K562 (cell line): ENCODE results near the gene NETO1. TPM values are rescaled to one million over a fixed set of nuclear protein-coding genes. Genes with fewer than 3 reads are reported as not detected.

Source experiments
- ATAC-seq: fragments of 200-7000 bp; cut with Tn5 transposase; 3 replicates; pipeline ENCODE4 v1.9.1; 2020; ENCODE audit warnings: moderate library complexity
- BruUV-seq: library from RNA; stranded (reverse); fragments of 400-500 nt; replicated peaks from 2 replicates; lab custom pipeline; 2021; lab: Mats Ljungman, UMichigan
- CTCF ChIA-PET: fragments of 300-600 bp; formaldehyde crosslinking; extraction: SDS; loops from one replicate; lab custom pipeline; 2021; ENCODE audit warnings: low intra/inter-chr PET ratio; lab: Yijun Ruan, JAX
- POLR2A ChIA-PET: fragments of 300-600, 350-650 bp; sonication (Branson Sonifier 250); formaldehyde crosslinking; extraction: SDS; loops from one replicate; lab custom pipeline; 2021; ENCODE audit warnings: antibody characterized with exemption, inconsistent platforms; lab: Yijun Ruan, JAX
- DNase-seq, 4 experiments: peaks; one replicate each; pipeline versions ENCODE4 v3.0.0 to v3.0.0-alpha.2; 2011 to 2018; ENCODE audit warnings: low spot score in 3 of 4, mixed read lengths in 3 of 4; ENCODE audit errors: extremely low read depth in 1 of 4
- FAIRE-seq: peaks from 2 replicates; lab custom pipeline; 2011; peaks lifted over from hg19 to GRCh38; lab: Jason Lieb, UNC
- H2AFZ ChIP-seq: 2 replicates; pipeline ENCODE4 v1.6.0; 2011; ENCODE audit warnings: low read depth, low read length, control low read depth, inconsistent platforms
- H3K27ac ChIP-seq: fragments of 200-600 bp; 3 replicates; pipeline ENCODE4 v1.8.0; 2011; ENCODE audit warnings: low read depth, mild to moderate bottlenecking, control low read depth, inconsistent platforms, low read length, moderate library complexity, mixed read lengths; ENCODE audit errors: extremely low read depth
- H3K27me3 ChIP-seq, 2 experiments: fragments of 300-600 bp in 1 of 2; 2 replicates in 1 of 2; 3 replicates in 1 of 2; pipeline versions ENCODE4 v1.6.0 to v1.8.0; 2011; ENCODE audit warnings: inconsistent platforms in 2 of 2, low read length in 2 of 2, mild to moderate bottlenecking in 1 of 2, mixed read lengths in 1 of 2, moderate library complexity in 1 of 2; ENCODE audit not compliant: control insufficient read depth in 2 of 2, insufficient read depth in 2 of 2
- H3K36me3 ChIP-seq: fragments of 300-600 bp; 3 replicates; pipeline ENCODE4 v1.8.0; 2011; ENCODE audit warnings: mild to moderate bottlenecking, low read length, inconsistent platforms; ENCODE audit not compliant: control insufficient read depth, insufficient read depth
- H3K4me1 ChIP-seq, 2 experiments: fragments of 200-600 bp in 1 of 2; replicated peaks in 1 of 2; 2 replicates in 1 of 2; 3 replicates in 1 of 2; pipeline versions ENCODE4 v1.5.1 to v1.8.0; 2011; ENCODE audit warnings: inconsistent platforms in 2 of 2, low read length in 2 of 2, mild to moderate bottlenecking in 1 of 2, mixed read lengths in 1 of 2, moderate library complexity in 1 of 2; ENCODE audit not compliant: control insufficient read depth in 2 of 2, insufficient read depth in 2 of 2
- H3K4me2 ChIP-seq: 2 replicates; pipeline ENCODE4 v1.6.1; 2011; ENCODE audit warnings: low read length, control low read depth, inconsistent platforms, mixed read lengths; ENCODE audit not compliant: insufficient read depth
- H3K4me3 ChIP-seq: fragments of 200-600 bp; sonication (generic), shearing (Covaris generic); 2 replicates; pipeline ENCODE4 v1.5.1; 2016; ENCODE audit warnings: control low read depth, inconsistent platforms
- H3K79me2 ChIP-seq: fragments of 200-600 bp; 3 replicates; pipeline ENCODE4 v1.8.0; 2011; ENCODE audit warnings: low read length, inconsistent platforms; ENCODE audit not compliant: control insufficient read depth, insufficient read depth
- H3K9ac ChIP-seq, 2 experiments: 2 replicates each; pipeline versions ENCODE4 v1.6.0 to v1.6.1; 2011; ENCODE audit warnings: low read depth in 2 of 2, low read length in 2 of 2, control low read depth in 1 of 2, inconsistent platforms in 1 of 2, mild to moderate bottlenecking in 1 of 2, mixed read lengths in 1 of 2; ENCODE audit not compliant: insufficient read depth in 1 of 2
- H3K9me1 ChIP-seq: one replicate; pipeline ENCODE4 v1.6.0; 2011; ENCODE audit warnings: inconsistent platforms, mild to moderate bottlenecking, low read length, moderate library complexity; ENCODE audit not compliant: control insufficient read depth, insufficient read depth
- H3K9me3 ChIP-seq: replicated peaks from 2 replicates; pipeline ENCODE4 v1.5.1; 2011; ENCODE audit warnings: low read depth, low read length, inconsistent platforms; ENCODE audit not compliant: control insufficient read depth, insufficient read depth
- H4K20me1 ChIP-seq: replicated peaks from 2 replicates; pipeline ENCODE4 v1.6.1; 2011; ENCODE audit warnings: low read length, inconsistent platforms, mixed read lengths; ENCODE audit not compliant: control insufficient read depth, insufficient read depth
- CREB1 ChIP-seq, 2 experiments: sonication (generic) in 1 of 2; formaldehyde crosslinking in 1 of 2; IDR thresholded peaks; 2 replicates each; pipeline versions ENCODE4 v1.6.1 to v1.8.0; 2012 to 2022; ENCODE audit warnings: inconsistent platforms in 1 of 2, mild to moderate bottlenecking in 1 of 2, missing genetic modification reagents in 1 of 2, moderate library complexity in 1 of 2
- ZFX ChIP-seq: sonication (generic); formaldehyde crosslinking; IDR thresholded peaks from 2 replicates; pipeline ENCODE4 v1.8.0; 2022; ENCODE audit warnings: mild to moderate bottlenecking, missing genetic modification reagents, moderate library complexity
- ZNF184 ChIP-seq: sonication (generic); formaldehyde crosslinking; IDR thresholded peaks from 2 replicates; pipeline ENCODE4 v1.5.0; 2020; ENCODE audit warnings: missing genetic modification reagents
- WGBS: fragments of 100-300 bp; shearing (Covaris generic); methylation state at CpG from one replicate; pipeline ENCODE4 v1.1.6; 2016; ENCODE audit warnings: low coverage, mixed read lengths; ENCODE audit not compliant: insufficient coverage; ENCODE audit errors: missing lambda C conversion rate; 5-methylcytosine and 5-hydroxymethylcytosine counted together
- in situ Hi-C: fragments of 300-500 bp; cut with MboI; formaldehyde crosslinking; loops from 4 replicates; pipeline ENCODE4 v1.15.0; 2018; ENCODE audit warnings: inconsistent platforms, mixed read lengths
- intact Hi-C: fragments of 100-400 bp; cut with micrococcal nuclease; formaldehyde crosslinking; loops from 2 replicates; pipeline ENCODE4 v1.14.2; 2022
- polyA plus RNA-seq, 8 experiments: library from polyadenylated mRNA; depleted of rRNA in 4 of 8; stranded (reverse) in 5 of 8; unstranded in 3 of 8; fragments of >200 nt; fragmentation: Nextera tagmentation in 2 of 8; fragmentation: Illumina TruSeq in 1 of 8; extraction: Ambion mirVana in 2 of 8; extraction: Trizol in 1 of 8; gene quantifications; 2 replicates each; pipeline versions ENCODE4 v1.2.1 to v1.2.3, GENCODE V29; 2011 to 2014; ENCODE audit warnings: inconsistent platforms in 1 of 8, missing spikeins in 1 of 8
- total RNA-seq, 7 experiments: library from RNA; depleted of rRNA in 6 of 7; stranded (reverse); fragments of >200 nt in 6 of 7; fragmentation: Illumina TruSeq in 2 of 7; extraction: Trizol in 2 of 7; gene quantifications; 2 replicates each; pipeline versions ENCODE4 v1.2.1 to v1.2.3, GENCODE V29; 2011 to 2021; ENCODE audit warnings: low replicate concordance in 1 of 7

NETO1 gene
- total and polyA plus RNA-seq, 9 of the 15 experiments (the other 6 are each of a cell fraction or from before 2014, with no cell fraction given): not detected

DNA sequence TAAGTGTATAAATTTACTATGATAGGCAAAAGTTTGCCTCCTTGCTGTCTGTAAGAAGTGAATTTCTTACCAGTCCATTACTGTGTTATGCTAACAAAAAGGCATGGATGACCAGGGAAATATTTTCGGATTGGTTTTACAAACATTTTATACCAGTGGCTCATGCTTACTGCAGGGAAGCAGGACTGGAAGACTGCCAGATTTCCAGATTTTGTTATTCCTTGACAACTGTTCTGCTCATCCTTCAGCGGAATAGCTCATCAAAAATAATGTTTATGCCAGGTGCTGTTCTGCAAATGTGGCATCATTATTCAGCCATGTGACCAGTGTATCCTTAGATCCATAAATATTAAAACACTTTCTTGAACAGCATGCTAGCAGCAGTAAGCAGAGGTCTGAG, 40.4 kb upstream of the NETO1 start:
- intact Hi-C loops (no loop called here), in situ Hi-C loops (no loop called here)
- no peak for FAIRE-seq
- H3K4me1 ChIP-seq: no peaks in the 10 kb centered on the region
- no peak overlapping the region for H3K9ac ChIP-seq
- H3K4me3 ChIP-seq: no peak overlapping the region
- H3K36me3 ChIP-seq: no peaks in the 10 kb centered on the region
- no peaks in the 10 kb centered on the region; the same call in 1 of the 2 replicates for H3K9me3 ChIP-seq
- no peak for TF ChIP-seq ZNF184 (CRISPR knock-in tag)
- no peak for ATAC-seq
- H2AFZ ChIP-seq: no peak overlapping the region
- ChIA-PET POLR2A (no interaction called here), CTCF (no interaction called here)
- BruUV-seq: no TSS peak
- no peak overlapping the region for H3K27ac ChIP-seq
- H3K27me3 ChIP-seq: no peaks in the 10 kb centered on the region
- no peaks in the 10 kb centered on the region for H3K9me1 ChIP-seq
- no peaks in the 10 kb centered on the region for H3K79me2 ChIP-seq
- 0% methylated on average over 1 of the region's 2 CpGs for WGBS
- H4K20me1 ChIP-seq: no peaks in the 10 kb centered on the region
- no peak overlapping the region for H3K4me2 ChIP-seq
- DNase-seq: no peak

DNA sequence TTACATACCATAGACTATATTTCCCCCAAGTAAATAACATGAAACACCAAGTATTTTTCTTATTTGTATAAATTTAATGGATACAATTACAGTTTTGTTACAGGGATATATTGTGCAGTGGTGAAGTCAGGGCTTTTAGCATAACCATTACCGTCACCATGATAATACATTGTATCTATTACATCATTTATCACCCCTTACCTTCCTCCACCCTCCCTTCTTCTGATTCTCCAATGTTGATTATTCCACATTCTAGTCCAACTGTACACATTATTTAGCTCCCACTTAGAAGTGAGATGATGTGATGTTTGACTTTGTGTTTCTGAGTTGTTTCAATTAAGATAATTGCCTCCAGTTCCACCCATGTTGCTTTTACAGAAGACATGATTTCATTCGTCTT, 35.2 kb upstream of the NETO1 start:
- no peak for TF ChIP-seq CREB1 (IDR thresholded peaks at IDR 0.05)
- TF ChIP-seq CREB1 (CRISPR knock-in tag; IDR thresholded peaks at IDR 0.05): no peak
- no peak for TF ChIP-seq ZFX (CRISPR knock-in tag)

More for the DNA sequence above, 35.2 kb upstream of the NETO1 start:
- in situ Hi-C loops (no loop called here), intact Hi-C loops (no loop called here)
- H2AFZ ChIP-seq: no peak overlapping the region
- no peaks in the 10 kb centered on the region for H3K9me3 ChIP-seq
- H3K27ac ChIP-seq: no peak overlapping the region
- FAIRE-seq (no peak), ATAC-seq (no peak), DNase-seq (no peak)
- ChIA-PET POLR2A (no interaction called here), CTCF (no interaction called here)
- H3K36me3 ChIP-seq: no peaks in the 10 kb centered on the region
- no peaks in the 10 kb centered on the region for H3K79me2 ChIP-seq
- no peak overlapping the region for H3K4me3 ChIP-seq
- BruUV-seq: no TSS peak
- H3K9ac ChIP-seq: no peak overlapping the region
- no peaks in the 10 kb centered on the region for H3K4me1 ChIP-seq
- no peak overlapping the region for H3K4me2 ChIP-seq
- WGBS: 0% methylated on average over 2 of the region's 2 CpGs
- H4K20me1 ChIP-seq: no peaks in the 10 kb centered on the region
- no peaks in the 10 kb centered on the region for H3K9me1 ChIP-seq
- no peaks in the 10 kb centered on the region for H3K27me3 ChIP-seq
